Measurements from ENCODE around the gene FNDC3A.

DNA sequence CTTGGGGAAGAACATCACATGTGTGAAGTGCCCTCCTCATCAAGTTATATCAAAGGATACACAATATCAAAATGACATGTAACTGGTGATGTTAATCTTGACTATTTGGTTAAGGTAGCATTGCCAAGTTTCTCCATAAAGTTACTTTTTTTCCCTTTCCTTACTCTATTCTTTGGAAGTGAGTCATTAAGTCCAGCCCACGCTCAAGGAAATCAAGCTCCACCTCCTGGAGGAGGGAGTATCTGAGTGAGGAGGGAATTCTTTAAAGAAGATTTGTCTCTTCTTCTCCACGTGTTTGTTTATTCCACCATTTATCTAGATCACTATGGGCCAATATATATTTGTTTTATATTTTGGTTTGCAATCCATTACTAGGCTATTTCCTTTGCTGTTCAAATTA, 33.6 kb upstream of the FNDC3A start:
- TF ChIP-seq POLR2A (IDR thresholded peaks at IDR 0.05) (no peak), CTCF (IDR thresholded peaks at IDR 0.05) (no peak)
